ENCODE results near the gene SMG1. TPM values are rescaled to one million over a fixed set of nuclear protein-coding genes. Genes with fewer than 3 reads are reported as not detected.
"Not testable (repeated sequence)": the region's sequence is repeated elsewhere in the genome, so short reads cannot be mapped to it uniquely, and the experiment has no call there.

SMG1 gene
- total RNA-seq, 4 donors from 2014 or later = 37.8 to 102 (median 54.6) TPM

DNA sequence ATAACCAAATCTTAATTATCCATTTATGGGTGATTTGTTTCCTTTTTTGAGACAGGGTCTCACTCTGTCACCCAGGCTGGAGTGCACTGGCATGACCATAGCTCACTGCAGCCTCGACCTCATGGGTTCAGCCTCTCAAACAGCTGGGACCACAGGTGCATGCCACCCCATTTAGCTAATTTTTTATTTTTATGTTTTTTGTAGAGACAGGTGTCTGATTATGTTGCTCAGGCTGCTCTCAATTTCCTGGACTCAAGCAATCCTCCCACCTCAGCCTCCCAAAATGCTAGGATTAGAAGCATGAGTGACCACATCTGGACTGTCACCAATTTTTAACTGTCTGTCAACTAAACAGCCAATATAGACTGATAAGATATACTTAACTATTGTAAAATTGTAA is 25.0 kb downstream of the SMG1 start:
- H3K27ac ChIP-seq; H3K9me3 ChIP-seq; intact Hi-C loops (cut with DNase I); H3K27me3 ChIP-seq; H3K4me3 ChIP-seq; DNase-seq: not testable (repeated sequence)
- WGBS, 2 donors = 73 to 82% methylated on average over 1 of the region's 1 CpG
- Histone ChIP-seq H3K4me1 (peaks cover 0 to 53% (median 0%) of the 10 kb centered on the region in 3 donors), H3K36me3 (peaks cover 0 to 15% (median 0%) of the 10 kb centered on the region in 3 donors)

DNA sequence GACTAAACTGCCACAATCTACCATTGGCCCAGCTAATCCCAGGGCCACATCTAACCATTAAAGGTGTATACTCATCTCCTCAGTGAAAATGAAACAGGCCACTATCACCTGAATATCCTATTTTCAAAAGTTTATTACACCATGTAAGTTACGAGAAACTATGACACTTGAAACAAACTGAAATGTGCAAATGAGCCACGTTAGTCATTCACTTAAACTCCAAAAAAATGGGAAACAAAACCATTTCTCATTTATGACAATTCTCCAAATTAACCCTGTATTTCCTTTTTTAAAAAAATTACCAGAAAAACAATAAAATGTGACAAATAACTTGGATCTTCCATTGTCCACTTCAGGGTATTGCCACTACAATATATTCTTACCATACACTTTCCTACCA is 41.8 kb downstream of the SMG1 start:
- DNase-seq; intact Hi-C loops (cut with DNase I); H3K27ac ChIP-seq; H3K9me3 ChIP-seq; H3K27me3 ChIP-seq; H3K4me1 ChIP-seq; H3K4me3 ChIP-seq: not testable (repeated sequence)
- H3K36me3 ChIP-seq = peaks cover 0 to 84% (median 0%) of the 10 kb centered on the region in 3 donors
- 71 to 78% methylated on average over 2 of the region's 2 CpGs for WGBS, 2 donors

DNA sequence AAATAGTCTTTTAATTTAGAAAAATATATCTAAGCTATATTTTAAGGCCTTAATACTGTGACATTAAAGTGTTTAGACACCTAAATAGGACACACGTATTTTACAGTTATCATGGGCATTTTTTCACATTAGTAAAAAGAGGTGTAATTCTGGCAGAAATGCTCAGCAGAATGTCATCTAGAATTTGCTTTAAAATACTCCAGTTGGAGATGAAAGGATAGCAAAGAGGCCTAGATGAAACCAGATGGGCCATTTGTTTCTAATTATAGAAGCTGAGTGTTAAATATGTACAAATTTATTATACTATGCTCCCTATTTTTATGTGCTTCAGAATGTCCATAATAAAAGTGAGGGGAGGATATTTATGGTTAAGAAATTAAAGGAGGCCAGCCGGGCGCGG is 48.5 kb downstream of the SMG1 start:
- H3K27ac ChIP-seq; DNase-seq; H3K9me3 ChIP-seq; intact Hi-C loops (cut with DNase I); H3K4me3 ChIP-seq; H3K4me1 ChIP-seq; H3K27me3 ChIP-seq: not testable (repeated sequence)
- peaks cover 0 to 98% (median 5%) of the 10 kb centered on the region in 3 donors for H3K36me3 ChIP-seq
- WGBS, 2 donors = 88 to 92% methylated on average over 4 of the region's 4 CpGs

DNA sequence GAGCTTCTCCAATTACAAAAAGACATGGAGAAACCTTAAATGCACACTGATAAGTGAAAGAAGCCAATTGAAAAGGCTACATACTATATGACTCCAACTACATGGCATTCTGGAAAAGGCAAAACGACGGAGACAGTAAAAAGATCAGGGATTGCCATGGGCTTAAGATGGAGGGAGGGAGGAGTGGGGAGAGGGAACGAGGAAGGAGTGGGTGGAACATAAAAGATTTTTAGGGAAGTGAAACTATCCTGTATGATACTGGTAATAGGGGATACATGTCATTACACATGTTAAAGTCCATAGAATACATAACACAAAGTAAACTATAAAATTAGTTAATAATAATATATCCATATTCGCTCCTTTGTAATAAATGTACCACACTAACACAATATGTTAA is 48.9 kb downstream of the SMG1 start:
- WGBS, 2 donors = 73 to 82% methylated on average over 4 of the region's 4 CpGs
- H3K4me3 ChIP-seq; H3K4me1 ChIP-seq; H3K27me3 ChIP-seq; H3K27ac ChIP-seq; intact Hi-C loops (cut with DNase I); H3K9me3 ChIP-seq; DNase-seq: not testable (repeated sequence)
- H3K36me3 ChIP-seq = peaks cover 0 to 98% (median 5%) of the 10 kb centered on the region in 3 donors

DNA sequence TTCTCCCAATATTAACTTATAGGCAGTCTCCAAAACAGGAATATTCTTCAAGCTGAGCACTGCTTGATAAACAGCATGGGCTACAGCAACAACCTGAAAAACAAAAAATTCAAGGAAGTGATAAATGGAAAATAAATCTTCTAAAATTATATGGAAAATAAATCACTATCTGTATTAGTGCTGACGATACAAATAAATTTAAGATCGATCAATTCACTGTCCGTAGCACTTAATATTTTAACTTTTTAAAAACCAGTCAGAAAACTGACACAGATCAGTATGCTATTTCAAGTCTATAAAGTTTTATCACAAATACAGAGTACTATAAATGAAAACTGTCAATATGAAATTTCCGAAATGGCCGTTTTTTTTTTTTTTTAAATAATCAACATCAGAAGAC is 49.9 kb downstream of the SMG1 start:
- H3K4me1 ChIP-seq; H3K9me3 ChIP-seq; DNase-seq; H3K27me3 ChIP-seq; intact Hi-C loops (cut with DNase I); H3K27ac ChIP-seq; H3K4me3 ChIP-seq: not testable (repeated sequence)
- H3K36me3 ChIP-seq = peaks cover 0 to 98% (median 5%) of the 10 kb centered on the region in 3 donors
- WGBS, 2 donors = 92 to 96% methylated on average over 5 of the region's 5 CpGs

DNA sequence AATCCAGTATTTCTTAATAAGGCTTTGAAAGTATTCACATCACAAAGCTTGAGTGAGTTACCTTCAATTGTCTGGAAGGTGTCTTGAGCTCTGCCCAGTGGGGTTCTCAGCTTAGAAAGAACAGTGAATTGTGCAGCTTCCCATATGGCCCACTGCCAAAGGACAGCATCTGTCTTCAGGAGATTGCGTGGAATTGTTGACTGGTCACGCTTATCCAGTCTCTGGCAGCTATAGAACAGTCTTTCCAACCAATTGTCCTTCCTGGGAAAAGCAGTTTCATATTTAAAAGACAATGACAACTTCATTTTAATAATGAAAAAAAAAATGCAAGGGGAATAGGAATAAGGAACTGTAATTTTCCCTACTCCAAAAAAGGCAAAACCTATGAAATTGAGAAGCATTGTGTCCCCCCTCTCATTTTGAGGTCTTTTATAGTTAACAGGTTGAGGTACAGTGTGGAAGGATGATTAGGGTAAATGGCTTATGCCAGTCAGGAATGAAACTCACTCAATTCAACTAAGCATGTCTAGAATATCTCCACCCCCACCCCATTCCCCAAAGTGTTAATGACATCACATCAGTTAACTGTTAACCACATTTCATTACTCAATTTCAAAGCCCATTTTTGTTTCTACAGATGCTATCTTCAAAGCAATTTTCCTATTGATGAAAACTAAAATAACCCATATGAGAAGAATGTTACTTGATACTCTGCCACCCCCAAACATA is 57.0 kb downstream of the SMG1 start:
- H3K9me3 ChIP-seq; intact Hi-C loops (cut with DNase I); H3K4me3 ChIP-seq; H3K27me3 ChIP-seq; H3K27ac ChIP-seq; H3K4me1 ChIP-seq; DNase-seq: not testable (repeated sequence)
- WGBS, 2 donors = 38 to 58% methylated on average over 2 of the region's 2 CpGs
- H3K36me3 ChIP-seq = peaks cover 0 to 92% (median 16%) of the 10 kb centered on the region in 3 donors

DNA sequence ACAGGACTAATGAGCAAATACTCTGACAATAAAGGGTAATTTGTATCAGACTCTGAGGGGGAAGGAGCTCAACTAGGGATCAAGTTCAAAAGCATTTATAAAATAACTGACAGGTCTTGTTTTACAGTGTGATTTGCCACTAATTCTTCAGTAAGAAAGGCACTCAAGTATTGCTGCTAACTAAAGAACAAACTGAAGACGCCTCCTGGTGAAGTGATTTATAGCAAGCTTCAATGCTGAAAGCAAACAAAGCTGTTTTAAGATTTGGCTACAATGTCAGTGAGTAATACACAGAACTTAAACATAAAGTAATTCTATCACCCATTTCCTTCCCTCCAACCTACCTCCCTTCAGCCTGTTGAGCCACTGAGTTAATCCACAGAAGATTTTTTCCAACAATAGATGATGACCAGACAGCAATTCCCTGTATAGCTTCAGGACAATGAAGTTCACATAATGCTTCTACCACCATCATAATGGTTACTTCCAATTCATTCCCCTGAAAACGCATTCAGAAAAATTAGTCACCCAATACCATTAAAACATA is 59.9 kb downstream of the SMG1 start:
- Histone ChIP-seq H3K27ac (peak overlapping the region in 1 of 4 donors; percentile 39), H3K36me3 (peaks cover 0 to 92% (median 13%) of the 10 kb centered on the region in 3 donors)
- H3K27me3 ChIP-seq; intact Hi-C loops (cut with DNase I); H3K4me3 ChIP-seq; H3K4me1 ChIP-seq; DNase-seq; H3K9me3 ChIP-seq: not testable (repeated sequence)
- WGBS, 2 donors = 42 to 44% methylated on average over 2 of the region's 2 CpGs
- TF ChIP-seq, protein P1, sequence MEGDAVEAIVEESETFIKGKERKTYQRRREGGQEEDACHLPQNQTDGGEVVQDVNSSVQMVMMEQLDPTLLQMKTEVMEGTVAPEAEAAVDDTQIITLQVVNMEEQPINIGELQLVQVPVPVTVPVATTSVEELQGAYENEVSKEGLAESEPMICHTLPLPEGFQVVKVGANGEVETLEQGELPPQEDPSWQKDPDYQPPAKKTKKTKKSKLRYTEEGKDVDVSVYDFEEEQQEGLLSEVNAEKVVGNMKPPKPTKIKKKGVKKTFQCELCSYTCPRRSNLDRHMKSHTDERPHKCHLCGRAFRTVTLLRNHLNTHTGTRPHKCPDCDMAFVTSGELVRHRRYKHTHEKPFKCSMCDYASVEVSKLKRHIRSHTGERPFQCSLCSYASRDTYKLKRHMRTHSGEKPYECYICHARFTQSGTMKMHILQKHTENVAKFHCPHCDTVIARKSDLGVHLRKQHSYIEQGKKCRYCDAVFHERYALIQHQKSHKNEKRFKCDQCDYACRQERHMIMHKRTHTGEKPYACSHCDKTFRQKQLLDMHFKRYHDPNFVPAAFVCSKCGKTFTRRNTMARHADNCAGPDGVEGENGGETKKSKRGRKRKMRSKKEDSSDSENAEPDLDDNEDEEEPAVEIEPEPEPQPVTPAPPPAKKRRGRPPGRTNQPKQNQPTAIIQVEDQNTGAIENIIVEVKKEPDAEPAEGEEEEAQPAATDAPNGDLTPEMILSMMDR (IDR thresholded peaks at IDR 0.05) = peak in 1 of 6 experiments; percentile 24

DNA sequence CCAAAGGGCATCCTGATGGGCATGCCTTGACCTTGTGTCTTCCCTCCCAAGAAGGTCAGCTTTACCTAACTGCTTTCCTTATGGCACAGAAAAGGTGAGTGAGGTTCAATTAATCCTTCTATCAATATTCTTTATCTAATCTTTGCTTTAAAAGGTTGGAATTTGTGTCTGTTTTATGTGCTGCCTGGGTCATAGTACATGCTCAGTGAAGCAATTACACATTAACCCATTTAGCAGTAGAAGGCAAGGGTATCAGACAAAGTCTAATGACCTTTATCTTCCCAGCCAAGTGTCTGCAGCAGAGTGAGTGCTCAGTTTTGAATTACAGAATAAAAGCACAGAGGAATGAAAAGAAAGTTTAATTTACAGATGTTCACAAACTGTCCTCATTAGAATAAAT is 63.3 kb downstream of the SMG1 start:
- DNase-seq; intact Hi-C loops (cut with DNase I); H3K27me3 ChIP-seq; H3K9me3 ChIP-seq; H3K4me3 ChIP-seq; H3K27ac ChIP-seq; H3K4me1 ChIP-seq: not testable (repeated sequence)
- H3K36me3 ChIP-seq = peaks cover 0 to 83% (median 9%) of the 10 kb centered on the region in 3 donors

DNA sequence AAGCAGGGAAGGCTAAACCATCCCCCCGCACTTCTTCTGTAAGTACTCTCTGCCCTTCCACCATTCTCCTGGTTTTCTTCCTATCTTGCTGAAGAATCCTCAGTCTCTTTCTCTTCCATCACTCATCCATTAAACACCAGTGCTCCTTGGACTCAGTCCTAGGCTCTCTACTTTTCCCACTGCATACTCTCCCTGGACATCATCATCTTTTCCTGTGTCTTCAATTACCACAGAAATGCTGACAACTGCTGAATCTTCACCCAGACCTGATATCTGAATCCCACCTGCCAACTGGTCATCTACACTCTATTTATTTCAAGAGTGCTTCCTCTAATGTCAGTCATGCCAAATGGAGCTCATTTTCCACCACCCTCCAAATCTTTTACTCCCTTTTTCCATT is 71.0 kb downstream of the SMG1 start:
- no peaks in the 10 kb centered on the region for H3K27me3 ChIP-seq
- TF ChIP-seq, protein P1 (IDR thresholded peaks at IDR 0.05) = no peak
- no peak for TF ChIP-seq POLR2A (IDR thresholded peaks at IDR 0.05)
- DNase-seq = no peak
- peaks cover 21 to 99% (median 26%) of the 10 kb centered on the region in 3 donors for H3K36me3 ChIP-seq
- H3K4me3 ChIP-seq = no peak overlapping the region
- WGBS, 2 donors = 91 to 96% methylated on average over 1 of the region's 1 CpG
- no peaks in the 10 kb centered on the region for H3K9me3 ChIP-seq
- intact Hi-C loops (cut with DNase I) = no loop called here
- no peaks in the 10 kb centered on the region for H3K4me1 ChIP-seq
- H3K27ac ChIP-seq = no peak overlapping the region
